GM18909 (cell line): ENCODE results near the gene CYFIP2.
A peak's percentile ranks its signal among the peaks of the same experiment; 100 is the strongest.

Experiments
- ATAC-seq: cut with Tn5 transposase; IDR thresholded peaks from one replicate; pipeline ENCODE4 v1.9.1; 2021; ENCODE audit warnings: mild to moderate bottlenecking; ENCODE audit not compliant: unreplicated experiment, poor library complexity

The CYFIP2 gene

GRCh38 chr5:157311595-157311994 is 45.7 kb downstream of the CYFIP2 start:
- no peak for ATAC-seq

- peak; percentile 89 for ATAC-seq
These were observed 46.6 kb downstream of the CYFIP2 start for GRCh38 chr5:157312492-157312891.

GRCh38 chr5:157322581-157322980 is 56.7 kb downstream of the CYFIP2 start:
- no peak for ATAC-seq

GRCh38 chr5:157323107-157323706 is 57.3 kb downstream of the CYFIP2 start:
- no peak for ATAC-seq

- ATAC-seq: no peak
These were observed 58.3 kb downstream of the CYFIP2 start for GRCh38 chr5:157324237-157324636.

GRCh38 chr5:157326440-157327005 is 60.6 kb downstream of the CYFIP2 start:
- no peak for ATAC-seq

- ATAC-seq: no peak
These were observed 61.8 kb downstream of the CYFIP2 start for GRCh38 chr5:157327771-157328170.

GRCh38 chr5:157328277-157328912 is 62.5 kb downstream of the CYFIP2 start:
- peak; percentile 97 for ATAC-seq

- ATAC-seq: no peak
These were observed 65.9 kb downstream of the CYFIP2 start for GRCh38 chr5:157331807-157332206.

- no peak for ATAC-seq
These were observed 69.9 kb downstream of the CYFIP2 start for GRCh38 chr5:157335534-157336422.

- no peak for ATAC-seq
These were observed 70.5 kb downstream of the CYFIP2 start for GRCh38 chr5:157336423-157336744.

GRCh38 chr5:157339409-157339808 is 73.5 kb downstream of the CYFIP2 start:
- no peak for ATAC-seq

- no peak for ATAC-seq
These were observed 77.0 kb downstream of the CYFIP2 start for GRCh38 chr5:157342822-157343402.

- no peak for ATAC-seq
These were observed 78.2 kb downstream of the CYFIP2 start for GRCh38 chr5:157343842-157344790.

- ATAC-seq: no peak
These were observed 79.1 kb downstream of the CYFIP2 start for GRCh38 chr5:157345067-157345466.

GRCh38 chr5:157345485-157345884 is 79.6 kb downstream of the CYFIP2 start:
- ATAC-seq: no peak

GRCh38 chr5:157347301-157348048 is 81.6 kb downstream of the CYFIP2 start:
- no peak for ATAC-seq

- no peak for ATAC-seq
These were observed 82.1 kb downstream of the CYFIP2 start for GRCh38 chr5:157348049-157348400.
